Endothelial cell of umbilical vein (primary cell): ENCODE data around the gene SLC25A13. TPM values are rescaled to one million over a fixed set of nuclear protein-coding genes. Genes with fewer than 3 reads are reported as not detected.

Experiments used
- BruUV-seq: library from RNA; stranded (reverse); fragments of 400-500 nt; replicated peaks from 2 replicates; lab custom pipeline; 2021; lab: Mats Ljungman, UMichigan
- CTCF ChIA-PET: fragments of 300-600, 350-600 bp; sonication (Branson Sonifier 250); formaldehyde crosslinking; loops from one replicate; lab custom pipeline; 2021; ENCODE audit warnings: antibody characterized with exemption, inconsistent platforms; lab: Charles Lee
- POLR2A ChIA-PET: fragments of 300-600, 350-600 bp; sonication (Branson Sonifier 250); formaldehyde crosslinking; loops from one replicate; lab custom pipeline; 2021; ENCODE audit warnings: antibody characterized with exemption, inconsistent platforms; lab: Charles Lee
- DNase-seq: peaks from one replicate; pipeline ENCODE4 v3.0.0-alpha.2; 2011; ENCODE audit warnings: low read depth, low spot score
- FAIRE-seq: peaks from 2 replicates; lab custom pipeline; 2011; peaks lifted over from hg19 to GRCh38; lab: Jason Lieb, UNC
- H2AFZ ChIP-seq: 2 replicates; pipeline ENCODE4 v1.6.0; 2012; ENCODE audit warnings: low read depth, low read length, control low read depth, inconsistent platforms
- H3K27ac ChIP-seq: 2 replicates; pipeline ENCODE4 v1.5.1; 2011; ENCODE audit warnings: low read depth, mild to moderate bottlenecking, control low read depth, low read length, moderate library complexity; ENCODE audit not compliant: insufficient read depth
- H3K27me3 ChIP-seq, 2 experiments: 2 replicates each; pipeline versions ENCODE4 v1.6.0 to v1.6.1; 2011; ENCODE audit warnings: low read length in 2 of 2, mixed read lengths in 1 of 2; ENCODE audit not compliant: control insufficient read depth in 2 of 2, insufficient read depth in 2 of 2
- H3K36me3 ChIP-seq, 2 experiments: 2 replicates in 1 of 2; 3 replicates in 1 of 2; pipeline ENCODE4 v1.5.1; 2011; ENCODE audit warnings: low read length in 2 of 2, mild to moderate bottlenecking in 1 of 2, moderate library complexity in 1 of 2; ENCODE audit not compliant: control insufficient read depth in 2 of 2, insufficient read depth in 2 of 2; ENCODE audit errors: extremely low read depth in 1 of 2
- H3K4me1 ChIP-seq: 3 replicates; pipeline ENCODE4 v1.5.1; 2011; ENCODE audit warnings: mild to moderate bottlenecking, low read length; ENCODE audit not compliant: control insufficient read depth, insufficient read depth; ENCODE audit errors: extremely low read depth
- H3K4me2 ChIP-seq: 2 replicates; pipeline ENCODE4 v1.6.1; 2011; ENCODE audit warnings: low read length, control low read depth, mixed read lengths; ENCODE audit not compliant: insufficient read depth
- H3K4me3 ChIP-seq, 3 experiments: fragments of 200-600 bp in 1 of 3; sonication (generic), shearing (Covaris generic) in 1 of 3; replicated peaks in 1 of 3; 2 replicates each; pipeline ENCODE4 v1.5.1; 2011 to 2016; ENCODE audit warnings: control low read depth in 3 of 3, low read length in 3 of 3, mild to moderate bottlenecking in 2 of 3, inconsistent platforms in 1 of 3, low read depth in 1 of 3, moderate library complexity in 1 of 3; ENCODE audit not compliant: insufficient read depth in 1 of 3
- H3K79me2 ChIP-seq: 2 replicates; pipeline ENCODE4 v1.6.0; 2012; ENCODE audit warnings: low read length, inconsistent platforms; ENCODE audit not compliant: control insufficient read depth, insufficient read depth
- H3K9ac ChIP-seq: replicated peaks from 2 replicates; pipeline ENCODE3; 2011; ENCODE audit warnings: low read length, control low read depth; ENCODE audit not compliant: insufficient read depth; ENCODE audit errors: extremely low read depth
- H3K9me1 ChIP-seq: replicated peaks from 3 replicates; pipeline ENCODE4 v1.6.0; 2011; ENCODE audit warnings: mild to moderate bottlenecking, low read length; ENCODE audit not compliant: control insufficient read depth, insufficient read depth; ENCODE audit errors: extremely low read depth
- H3K9me3 ChIP-seq: replicated peaks from 2 replicates; pipeline ENCODE4 v1.5.1; 2012; ENCODE audit warnings: low read length, inconsistent platforms; ENCODE audit not compliant: control insufficient read depth, insufficient read depth
- H4K20me1 ChIP-seq: replicated peaks from 2 replicates; pipeline ENCODE3; 2011; ENCODE audit warnings: mild to moderate bottlenecking, low read length; ENCODE audit not compliant: control insufficient read depth, insufficient read depth; ENCODE audit errors: extremely low read depth
- CTCF ChIP-seq, 2 donors: IDR thresholded peaks; 1 replicate in 1 of 2; 2 replicates in 1 of 2; pipeline ENCODE4 v1.5.1; 2011; ENCODE audit warnings: low read length in 2 of 2, mild to moderate bottlenecking in 2 of 2, moderate library complexity in 2 of 2, control low read depth in 1 of 2, inconsistent platforms in 1 of 2, low read depth in 1 of 2; ENCODE audit not compliant: insufficient read depth in 1 of 2; ENCODE audit errors: extremely low read depth in 1 of 2
- EZH2 ChIP-seq: IDR thresholded peaks from 2 replicates; pipeline ENCODE4 v1.6.1; 2012; ENCODE audit warnings: borderline replicate concordance, low read depth, mild to moderate bottlenecking, moderate library complexity, low read length, inconsistent platforms; ENCODE audit not compliant: severe bottlenecking
- FOS ChIP-seq: IDR thresholded peaks from 2 replicates; pipeline ENCODE4 v1.6.1; 2011; ENCODE audit warnings: mild to moderate bottlenecking, low read length, moderate library complexity, borderline replicate concordance; ENCODE audit not compliant: insufficient read depth
- GATA2 ChIP-seq: IDR thresholded peaks from 2 replicates; pipeline ENCODE4 v1.7.0; 2011; ENCODE audit warnings: low read depth, mild to moderate bottlenecking, moderate library complexity, mixed read lengths, low read length; ENCODE audit not compliant: insufficient read length, insufficient read depth
- JUN ChIP-seq: IDR thresholded peaks from 2 replicates; pipeline ENCODE4 v1.6.1; 2011; ENCODE audit warnings: borderline replicate concordance, low read depth; ENCODE audit not compliant: insufficient read length, insufficient read depth
- MAX ChIP-seq: IDR thresholded peaks from 2 replicates; pipeline ENCODE4 v1.6.1; 2011; ENCODE audit not compliant: insufficient read depth, insufficient read length
- MYC ChIP-seq: IDR thresholded peaks from one replicate; pipeline ENCODE4 v1.6.1; 2011; ENCODE audit warnings: mild to moderate bottlenecking, low read depth, low read length
- POLR2A ChIP-seq: IDR thresholded peaks from 2 replicates; pipeline ENCODE4 v1.6.1; 2012; ENCODE audit warnings: low read depth, mild to moderate bottlenecking, control low read depth, low read length
- POLR2AphosphoS5 ChIP-seq: IDR thresholded peaks from 2 replicates; pipeline ENCODE4 v1.6.1; 2012; ENCODE audit warnings: low read depth, mild to moderate bottlenecking, control low read depth, low read length, moderate library complexity; ENCODE audit not compliant: insufficient read depth
- dilution Hi-C: fragments of 300-500 bp; cut with MboI; formaldehyde crosslinking; loops from one replicate; pipeline ENCODE4 v1.15.0; 2019; ENCODE audit warnings: low sequenced_read_pairs; ENCODE audit not compliant: extremely low pct_ligation_motif_present
- intact Hi-C: fragments of 100-400 bp; cut with micrococcal nuclease; formaldehyde crosslinking; loops from one replicate; pipeline ENCODE4 v1.10.0; 2022
- polyA plus RNA-seq, 4 experiments: library from polyadenylated mRNA; depleted of rRNA in 3 of 4; stranded (reverse) in 3 of 4; unstranded in 1 of 4; fragments of >200 nt; gene quantifications; 2 replicates each; pipeline versions ENCODE4 v1.2.1 to v1.2.3, GENCODE V29; 2011 to 2012; ENCODE audit warnings: missing spikeins in 1 of 4
- total RNA-seq: library from RNA; stranded (reverse); gene quantifications from 2 replicates; pipeline ENCODE4 v1.2.3, GENCODE V29; 2021

The SLC25A13 gene
- total and polyA plus RNA-seq, 2 donors (not counting 3 experiments of a cell fraction or from before 2014, with no cell fraction given) = 13.2 to 34.4 TPM

DNA sequence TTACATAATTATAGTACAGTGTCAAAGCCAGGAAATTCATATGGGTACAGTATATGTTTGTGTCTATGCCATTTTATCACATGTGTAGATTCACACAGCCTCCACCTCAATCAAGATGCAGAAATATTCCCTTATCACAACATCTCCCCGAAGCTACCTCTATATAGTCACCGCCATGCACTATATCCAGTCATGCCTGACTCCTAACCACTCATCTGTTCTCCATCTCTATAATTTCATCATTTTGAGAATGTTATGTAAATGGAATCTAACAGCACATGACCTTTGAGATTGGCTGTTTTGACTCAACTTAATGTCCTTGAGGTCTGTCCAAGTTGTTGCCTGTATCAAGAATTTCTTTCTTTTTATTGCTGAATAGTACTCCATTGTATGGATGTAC, 22.3 kb upstream of the SLC25A13 start:
- dilution Hi-C loops (no loop called here), intact Hi-C loops (no loop called here)
- Histone ChIP-seq H3K9ac (no peak overlapping the region), H3K9me3 (no peaks in the 10 kb centered on the region), H3K27ac (no peak overlapping the region), H3K4me3 (no peak overlapping the region), H3K4me1 (no peaks in the 10 kb centered on the region), H3K4me2 (no peak overlapping the region), H3K27me3 (no peaks in the 10 kb centered on the region), H3K36me3 (no peaks in the 10 kb centered on the region), H3K79me2 (no peaks in the 10 kb centered on the region), H4K20me1 (no peaks in the 10 kb centered on the region), H3K9me1 (no peaks in the 10 kb centered on the region), H2AFZ (no peak overlapping the region)
- DNase-seq (no peak), FAIRE-seq (no peak)
- BruUV-seq = no TSS peak
- ChIA-PET POLR2A (no interaction called here), CTCF (no interaction called here)
- no peak for TF ChIP-seq POLR2A
- no peak for TF ChIP-seq FOS
- no peak for TF ChIP-seq MAX
- no peak for TF ChIP-seq MYC

GRCh38 chr7:96342049-96342448, 20.2 kb upstream of the SLC25A13 start:
- no peak overlapping the region for H3K4me2 ChIP-seq
- no peak for DNase-seq
- H3K36me3 ChIP-seq = no peaks in the 10 kb centered on the region
- dilution Hi-C loops = no loop called here
- no peaks in the 10 kb centered on the region for H4K20me1 ChIP-seq
- no peak overlapping the region for H3K27ac ChIP-seq
- no peak overlapping the region for H3K4me3 ChIP-seq
- no peaks in the 10 kb centered on the region for H3K27me3 ChIP-seq
- BruUV-seq = no TSS peak
- ChIA-PET CTCF (no interaction called here), POLR2A (no interaction called here)
- FAIRE-seq = no peak
- no peaks in the 10 kb centered on the region for H3K4me1 ChIP-seq
- H3K9ac ChIP-seq = no peak overlapping the region
- H2AFZ ChIP-seq = no peak overlapping the region
- H3K9me3 ChIP-seq = no peaks in the 10 kb centered on the region
- H3K9me1 ChIP-seq = no peaks in the 10 kb centered on the region
- no peak for TF ChIP-seq POLR2AphosphoS5
- no peak for TF ChIP-seq FOS
- TF ChIP-seq MYC = no peak
- TF ChIP-seq GATA2 = no peak
- no peak for TF ChIP-seq MAX
- no peak for TF ChIP-seq CTCF (IDR thresholded peaks at IDR 0.05; ENCODE audit: extremely low read depth in 1 of 2, insufficient read depth in 1 of 2, low read depth in 1 of 2, low read length in 2 of 2)
- TF ChIP-seq EZH2 = no peak
- TF ChIP-seq JUN = no peak
- TF ChIP-seq POLR2A = no peak
- intact Hi-C loops = no loop called here
- no peaks in the 10 kb centered on the region for H3K79me2 ChIP-seq
